ENCODE measurements around the gene RALGAPA1.

DNA sequence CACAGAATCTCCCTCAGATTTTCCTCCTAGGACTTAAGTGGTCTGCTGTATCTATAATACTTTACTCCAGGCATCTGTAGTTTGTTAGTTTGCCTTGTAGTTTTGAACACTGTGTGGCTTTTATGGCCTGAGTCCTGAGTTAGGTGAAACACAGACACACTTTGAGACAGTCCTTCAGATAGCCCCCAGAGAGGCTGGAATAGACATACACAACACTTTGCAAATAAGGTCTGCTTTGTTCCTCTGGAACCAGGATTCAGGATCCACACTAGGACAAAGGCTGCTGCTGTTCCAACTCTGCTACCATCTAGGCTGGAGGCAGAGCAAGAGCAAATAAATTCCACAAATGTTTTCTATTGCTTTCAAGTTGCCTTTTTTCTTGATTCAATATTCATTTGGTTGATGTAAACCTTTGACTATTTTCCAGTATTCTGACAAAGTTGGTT, 316.5 kb downstream of the RALGAPA1 start:
- TF ChIP-seq YY1 (IDR thresholded peaks at IDR 0.05; ENCODE audit: insufficient read depth, insufficient read length) (no peak), ZNF274 (IDR thresholded peaks at IDR 0.05; ENCODE audit: low read depth, low read length) (no peak), SUZ12 (IDR thresholded peaks at IDR 0.05; ENCODE audit: extremely low read depth, insufficient read depth, insufficient read length) (no peak)
